ENCODE measurements around the gene TNF. TPM values are rescaled to one million over a fixed set of nuclear protein-coding genes. Genes with fewer than 3 reads are reported as not detected.

TNF gene
- total RNA-seq, 1 donor from 2014 or later: 11.5 TPM

DNA sequence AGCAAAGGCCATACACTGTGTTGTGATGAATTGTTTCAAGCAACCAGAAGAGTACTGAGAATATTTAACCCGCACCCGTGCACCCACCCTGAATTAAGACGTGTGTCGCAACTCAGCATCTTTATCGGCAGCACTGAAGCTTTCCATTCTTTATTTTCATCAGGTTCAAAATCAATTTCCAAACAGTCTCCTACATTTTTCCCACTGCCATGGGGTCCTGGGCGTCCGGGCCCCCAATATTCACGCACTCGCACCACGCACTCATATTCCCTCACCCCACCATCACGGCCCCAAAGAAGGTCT, 5.0 kb downstream of the TNF start:
- no peaks in the 10 kb centered on the region for H3K36me3 ChIP-seq
- H3K4me1 ChIP-seq: peaks cover 0 to 12% of the 10 kb centered on the region in 2 donors
- H3K27ac ChIP-seq: peak overlapping the region; percentile 58 to 75
- no peaks in the 10 kb centered on the region for H3K27me3 ChIP-seq
- no peak for DNase-seq (ENCODE audit: low spot score in 2 of 2)
- intact Hi-C loops (cut with DNase I): loop anchor here (1.0 to 2.0 kb wide), 2 partner anchors 18 to 40 kb away; partner anchors contain the start of gene PRRC2A
- TF ChIP-seq, protein P1, sequence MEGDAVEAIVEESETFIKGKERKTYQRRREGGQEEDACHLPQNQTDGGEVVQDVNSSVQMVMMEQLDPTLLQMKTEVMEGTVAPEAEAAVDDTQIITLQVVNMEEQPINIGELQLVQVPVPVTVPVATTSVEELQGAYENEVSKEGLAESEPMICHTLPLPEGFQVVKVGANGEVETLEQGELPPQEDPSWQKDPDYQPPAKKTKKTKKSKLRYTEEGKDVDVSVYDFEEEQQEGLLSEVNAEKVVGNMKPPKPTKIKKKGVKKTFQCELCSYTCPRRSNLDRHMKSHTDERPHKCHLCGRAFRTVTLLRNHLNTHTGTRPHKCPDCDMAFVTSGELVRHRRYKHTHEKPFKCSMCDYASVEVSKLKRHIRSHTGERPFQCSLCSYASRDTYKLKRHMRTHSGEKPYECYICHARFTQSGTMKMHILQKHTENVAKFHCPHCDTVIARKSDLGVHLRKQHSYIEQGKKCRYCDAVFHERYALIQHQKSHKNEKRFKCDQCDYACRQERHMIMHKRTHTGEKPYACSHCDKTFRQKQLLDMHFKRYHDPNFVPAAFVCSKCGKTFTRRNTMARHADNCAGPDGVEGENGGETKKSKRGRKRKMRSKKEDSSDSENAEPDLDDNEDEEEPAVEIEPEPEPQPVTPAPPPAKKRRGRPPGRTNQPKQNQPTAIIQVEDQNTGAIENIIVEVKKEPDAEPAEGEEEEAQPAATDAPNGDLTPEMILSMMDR (IDR thresholded peaks at IDR 0.05): no peak
- H3K9me3 ChIP-seq: no peaks in the 10 kb centered on the region
- H3K4me3 ChIP-seq: peak overlapping the region; percentile 69 to 86

DNA sequence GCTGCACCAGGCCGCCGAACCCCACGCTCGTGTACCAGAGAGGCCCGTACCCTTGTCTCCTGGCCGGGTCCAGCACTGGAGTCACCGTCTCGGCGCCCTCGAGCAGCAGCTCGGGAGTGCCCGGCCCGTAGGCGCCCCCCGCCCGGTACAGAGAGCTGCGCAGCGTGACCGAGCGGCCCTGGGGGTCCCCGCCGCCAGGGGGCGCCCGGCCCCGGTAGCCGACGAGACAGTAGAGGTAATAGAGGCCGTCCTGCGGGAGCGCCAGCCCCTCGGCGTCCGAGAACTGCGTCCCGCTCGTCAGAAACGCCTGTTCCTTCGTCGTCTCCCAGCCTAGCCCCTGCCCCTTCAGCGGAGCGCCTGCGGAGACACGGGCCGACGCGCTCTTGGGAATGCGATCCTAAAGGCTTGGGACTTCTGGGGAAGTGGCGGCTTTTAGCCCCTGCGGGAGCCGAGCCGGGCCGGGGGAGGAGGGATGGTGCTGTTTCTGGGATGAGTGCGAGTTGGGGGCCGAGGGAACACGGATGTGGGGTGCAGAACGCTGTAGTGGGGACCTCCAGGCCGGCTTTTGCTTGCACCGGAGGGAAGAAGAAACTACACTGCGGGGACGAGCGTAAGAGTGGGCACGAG, 5.6 kb downstream of the TNF start:
- Histone ChIP-seq H3K9me3 (no peaks in the 10 kb centered on the region), H3K4me1 (peaks cover 0 to 12% of the 10 kb centered on the region in 2 donors), H3K27ac (peak overlapping the region; percentile 58 to 75), H3K36me3 (no peaks in the 10 kb centered on the region), H3K4me3 (peak overlapping the region; percentile 69 to 86), H3K27me3 (no peaks in the 10 kb centered on the region)
- DNase-seq (ENCODE audit: low spot score in 2 of 2): peak in 1 of 2 donors; percentile 93
- intact Hi-C loops (cut with DNase I): loop anchor here (1.0 to 2.0 kb wide), 3 partner anchors 17 to 40 kb away; partner anchors contain the start of genes ATP6V1G2 and PRRC2A
- TF ChIP-seq, protein P1 (IDR thresholded peaks at IDR 0.05): peak; percentile 96 to 99 (median 96)

DNA sequence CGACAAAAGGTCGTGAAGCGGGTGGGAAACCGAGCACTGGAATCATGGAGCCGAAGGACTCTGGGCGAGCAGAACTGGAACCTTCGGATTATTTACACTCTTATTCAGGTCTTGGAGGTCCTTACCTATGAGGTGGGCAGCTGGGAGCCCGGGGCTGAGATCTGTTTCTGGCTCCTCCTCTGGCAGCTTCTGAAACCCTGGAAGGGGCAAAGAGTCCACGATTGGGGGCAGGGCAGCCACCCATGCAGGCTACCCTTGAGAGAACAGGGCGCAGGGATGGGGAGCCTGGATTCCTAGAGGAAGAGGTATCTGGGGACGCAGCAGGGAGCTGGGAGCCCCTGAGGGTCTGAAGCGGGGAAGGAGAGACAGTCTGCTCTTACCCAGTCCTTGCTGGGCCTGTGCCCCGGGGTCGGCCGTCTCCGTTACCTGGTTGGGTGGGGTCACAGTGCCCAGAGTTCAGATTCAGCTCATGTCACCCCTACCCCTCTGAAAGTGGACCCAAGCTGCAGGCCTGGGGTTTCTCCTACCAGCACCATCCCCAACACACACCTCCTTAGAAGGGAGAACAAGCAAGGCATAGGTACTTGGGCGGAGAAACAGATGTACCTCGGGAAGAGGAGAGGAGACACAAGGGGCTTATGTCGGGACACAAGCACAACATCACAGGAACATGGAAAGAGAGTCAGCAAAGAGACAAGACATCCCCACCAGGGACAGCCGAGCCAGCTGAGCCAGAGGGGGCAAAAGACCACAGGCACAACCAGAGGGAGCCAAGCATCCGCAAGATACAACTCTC, 6.3 kb downstream of the TNF start:
- no peak for DNase-seq (ENCODE audit: low spot score in 2 of 2)
- Histone ChIP-seq H3K9me3 (no peaks in the 10 kb centered on the region), H3K4me3 (peak overlapping the region; percentile 69 to 86), H3K27ac (peak overlapping the region; percentile 58 to 75), H3K4me1 (peaks cover 0 to 12% of the 10 kb centered on the region in 2 donors), H3K36me3 (no peaks in the 10 kb centered on the region), H3K27me3 (no peaks in the 10 kb centered on the region)
- intact Hi-C loops (cut with DNase I): loop anchor here (1.0 to 2.0 kb wide), 2 partner anchors 35 to 39 kb away; partner anchors contain the start of genes ATP6V1G2 and PRRC2A
- TF ChIP-seq, protein P1 (IDR thresholded peaks at IDR 0.05): no peak

DNA sequence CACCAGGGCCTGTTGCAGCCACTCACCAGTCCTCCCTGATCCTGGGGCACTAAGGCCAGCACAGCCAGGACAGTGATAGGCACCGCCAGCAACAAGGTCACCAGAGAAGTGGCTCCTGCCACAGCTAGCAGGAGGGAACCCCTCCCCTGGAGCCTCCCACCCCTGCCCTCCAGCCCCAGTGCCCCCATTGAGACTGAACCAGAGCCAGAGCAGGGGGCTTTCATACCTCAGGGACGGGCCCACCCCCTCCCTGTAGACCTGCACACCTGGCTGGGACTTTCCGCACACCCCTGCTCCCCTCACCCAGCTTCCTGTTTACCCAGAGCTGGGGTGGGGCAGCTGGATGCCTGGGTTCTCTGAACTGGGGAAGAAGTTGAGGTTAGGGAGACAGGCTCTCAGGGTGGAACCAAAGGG, 6.9 kb downstream of the TNF start, which contains the start of gene LTB:
LTB (minus strand) TSS at position 195 of the 414 bp plus-strand sequence; CDS start at position 188, 7 bp downstream.
- peaks cover 0 to 12% of the 10 kb centered on the region in 2 donors for H3K4me1 ChIP-seq
- no peaks in the 10 kb centered on the region for H3K36me3 ChIP-seq
- H3K27me3 ChIP-seq: no peaks in the 10 kb centered on the region
- peak within 1 kb of the TSS; percentile 69 to 86 for H3K4me3 ChIP-seq
- H3K9me3 ChIP-seq: no peaks in the 10 kb centered on the region
- no peak for DNase-seq (ENCODE audit: low spot score in 2 of 2)
- intact Hi-C loops (cut with DNase I): no loop called here
- peak within 1 kb of the TSS; percentile 58 to 75 for H3K27ac ChIP-seq
- TF ChIP-seq, protein P1 (IDR thresholded peaks at IDR 0.05): no peak

DNA sequence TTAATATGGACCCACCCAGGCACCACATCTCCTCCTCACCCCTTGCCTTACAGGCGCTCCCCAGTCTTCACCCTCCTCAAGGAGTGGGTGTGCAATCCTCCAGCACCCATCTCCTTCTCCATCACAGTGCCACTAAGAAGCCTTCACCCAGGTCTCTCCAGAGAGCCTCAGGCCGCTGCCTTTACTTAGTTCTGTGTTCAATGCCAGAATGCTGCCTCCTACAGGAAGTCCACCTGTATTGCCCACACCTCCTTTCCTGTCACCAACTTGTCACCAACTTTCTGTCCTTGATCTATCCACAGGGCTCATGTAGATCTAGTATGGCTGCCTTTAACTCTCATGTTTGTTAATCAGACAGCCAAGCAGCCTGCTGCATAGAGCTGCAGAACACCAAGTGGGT, 10.1 kb downstream of the TNF start:
- intact Hi-C loops (cut with DNase I): no loop called here
- TF ChIP-seq, protein P1 (IDR thresholded peaks at IDR 0.05): no peak
- no peak for DNase-seq (ENCODE audit: low spot score in 2 of 2)
- no peaks in the 10 kb centered on the region for H3K36me3 ChIP-seq
- no peaks in the 10 kb centered on the region for H3K27me3 ChIP-seq
- H3K27ac ChIP-seq: no peak overlapping the region
- no peaks in the 10 kb centered on the region for H3K9me3 ChIP-seq
- no peak overlapping the region for H3K4me3 ChIP-seq
- H3K4me1 ChIP-seq: peaks cover 0 to 12% of the 10 kb centered on the region in 2 donors

All from ascending aorta (tissue), 2 donors.